IMR-90 (cell line): ENCODE data around the gene CCL11. TPM values are rescaled to one million over a fixed set of nuclear protein-coding genes. Genes with fewer than 3 reads are reported as not detected.

Source experiments
- ATAC-seq: fragments of 200-7000 bp; cut with Tn5 transposase; 2 replicates; pipeline ENCODE4 v1.9.1; 2020; ENCODE audit warnings: low read depth, mild to moderate bottlenecking, moderate library complexity
- BruUV-seq: library from RNA; stranded (reverse); fragments of 400-500 nt; replicated peaks from 2 replicates; lab custom pipeline; 2021; lab: Mats Ljungman, UMichigan
- CTCF ChIA-PET: fragments of 300-600 bp; formaldehyde crosslinking; extraction: SDS; loops from one replicate; lab custom pipeline; 2021; ENCODE audit warnings: antibody characterized with exemption; lab: Yijun Ruan, JAX
- POLR2A ChIA-PET: fragments of 300-600 bp; sonication (Branson Sonifier 250); formaldehyde crosslinking; loops from one replicate; lab custom pipeline; 2022; ENCODE audit warnings: antibody characterized with exemption; ENCODE audit not compliant: unreplicated experiment; lab: Charles Lee
- DNase-seq: peaks from one replicate; pipeline ENCODE4 v3.0.0; 2013
- H2AFZ ChIP-seq: replicated peaks from 2 replicates; pipeline ENCODE3; 2013; ENCODE audit warnings: low read length, mild to moderate bottlenecking; ENCODE audit not compliant: poor library complexity
- H2AK5ac ChIP-seq: 2 replicates; pipeline ENCODE4 v1.6.1; 2013; ENCODE audit warnings: low read depth, low read length, inconsistent platforms
- H2AK9ac ChIP-seq: replicated peaks from 2 replicates; pipeline ENCODE3; 2013; ENCODE audit warnings: mild to moderate bottlenecking, low read depth, low read length, moderate library complexity; ENCODE audit not compliant: poor library complexity
- H2BK120ac ChIP-seq: 2 replicates; pipeline ENCODE4 v1.6.1; 2013; ENCODE audit warnings: low read depth, low read length, inconsistent platforms
- H2BK15ac ChIP-seq: 3 replicates; pipeline ENCODE4 v1.6.1; 2013; ENCODE audit warnings: low read depth, low read length, inconsistent platforms
- H2BK20ac ChIP-seq: 2 replicates; pipeline ENCODE4 v1.6.1; 2013; ENCODE audit warnings: low read depth, mild to moderate bottlenecking, inconsistent platforms, low read length, moderate library complexity
- H2BK5ac ChIP-seq: 2 replicates; pipeline ENCODE4 v1.6.1; 2013; ENCODE audit warnings: mild to moderate bottlenecking, low read depth, low read length, inconsistent platforms; ENCODE audit not compliant: poor library complexity, severe bottlenecking
- H3K14ac ChIP-seq: replicated peaks from 2 replicates; pipeline ENCODE4 v1.6.1; 2013; ENCODE audit warnings: low read depth, low read length, inconsistent platforms
- H3K18ac ChIP-seq: 2 replicates; pipeline ENCODE4 v1.6.1; 2013; ENCODE audit warnings: low read depth, low read length, control low read depth
- H3K23ac ChIP-seq: 2 replicates; pipeline ENCODE4 v1.6.1; 2013; ENCODE audit warnings: low read depth, low read length, inconsistent platforms
- H3K27ac ChIP-seq: 2 replicates; pipeline ENCODE4 v1.5.1; 2013; ENCODE audit warnings: mild to moderate bottlenecking, control low read depth, low read length; ENCODE audit not compliant: insufficient read depth
- H3K27me3 ChIP-seq: 2 replicates; pipeline ENCODE4 v1.6.1; 2013; ENCODE audit warnings: low read length; ENCODE audit not compliant: control insufficient read depth, insufficient read depth
- H3K36me3 ChIP-seq: 2 replicates; pipeline ENCODE4 v1.6.1; 2013; ENCODE audit warnings: low read length, mixed read lengths; ENCODE audit not compliant: control insufficient read depth, insufficient read depth
- H3K4ac ChIP-seq: 2 replicates; pipeline ENCODE4 v1.6.1; 2013; ENCODE audit warnings: low read depth, low read length, inconsistent platforms
- H3K4me1 ChIP-seq: 2 replicates; pipeline ENCODE4 v1.6.1; 2013; ENCODE audit warnings: low read length, mixed read lengths; ENCODE audit not compliant: control insufficient read depth, insufficient read depth
- H3K4me2 ChIP-seq: 2 replicates; pipeline ENCODE4 v1.6.1; 2013; ENCODE audit warnings: low read depth, mild to moderate bottlenecking, control low read depth, low read length, moderate library complexity
- H3K4me3 ChIP-seq: 2 replicates; pipeline ENCODE4 v1.5.1; 2013; ENCODE audit warnings: low read depth, mild to moderate bottlenecking, control low read depth, low read length, moderate library complexity; ENCODE audit not compliant: insufficient read depth
- H3K56ac ChIP-seq: 2 replicates; pipeline ENCODE4 v1.6.1; 2013; ENCODE audit warnings: low read length, inconsistent platforms; ENCODE audit not compliant: insufficient read depth; ENCODE audit errors: extremely low read depth
- H3K79me1 ChIP-seq, 2 experiments: 2 replicates each; pipeline ENCODE4 v1.6.1; 2013; ENCODE audit warnings: low read length in 2 of 2, inconsistent platforms in 1 of 2, low read depth in 1 of 2
- H3K9ac ChIP-seq: 2 replicates; pipeline ENCODE4 v1.6.1; 2013; ENCODE audit warnings: low read depth, low read length, control low read depth
- H3K9me1 ChIP-seq: 2 replicates; pipeline ENCODE4 v1.6.1; 2013; ENCODE audit warnings: low read length, inconsistent platforms; ENCODE audit not compliant: insufficient read depth
- H3K9me3 ChIP-seq: 2 replicates; pipeline ENCODE4 v1.6.1; 2013; ENCODE audit warnings: low read length; ENCODE audit not compliant: control insufficient read depth, insufficient read depth
- H4K20me1 ChIP-seq: 2 replicates; pipeline ENCODE4 v1.6.1; 2013; ENCODE audit warnings: low read length, inconsistent platforms; ENCODE audit not compliant: insufficient read depth
- H4K5ac ChIP-seq: 2 replicates; pipeline ENCODE4 v1.6.1; 2013; ENCODE audit warnings: mild to moderate bottlenecking, low read depth, low read length, control low read depth
- H4K8ac ChIP-seq, 2 experiments: 2 replicates each; pipeline ENCODE4 v1.6.1; 2013; ENCODE audit warnings: low read depth in 2 of 2, low read length in 2 of 2, control low read depth in 1 of 2, inconsistent platforms in 1 of 2
- H4K91ac ChIP-seq: 2 replicates; pipeline ENCODE4 v1.6.1; 2013; ENCODE audit warnings: low read depth, low read length, inconsistent platforms; ENCODE audit not compliant: insufficient read depth
- CHD1 ChIP-seq: IDR thresholded peaks from 2 replicates; pipeline ENCODE4 v1.6.1; 2012; ENCODE audit warnings: low read depth, low read length, improper control_type of control experiment
- FOS ChIP-seq: fragments of 150-350 bp; IDR thresholded peaks from 2 replicates; pipeline ENCODE4 v1.6.1; 2016; ENCODE audit warnings: low read depth, low read length
- MAFK ChIP-seq: IDR thresholded peaks from 2 replicates; pipeline ENCODE4 v1.6.1; 2012; ENCODE audit warnings: low read depth, low read length, improper control_type of control experiment
- MXI1 ChIP-seq: IDR thresholded peaks from 2 replicates; pipeline ENCODE4 v1.6.1; 2012; ENCODE audit warnings: low read depth, mild to moderate bottlenecking, low read length, moderate library complexity, borderline replicate concordance
- NFE2L2 ChIP-seq: fragments of 150-350 bp; IDR thresholded peaks from 2 replicates; pipeline ENCODE4 v1.6.1; 2016; ENCODE audit warnings: low read depth, mild to moderate bottlenecking, low read length
- WGBS, 2 experiments: methylation state at CpG; one replicate each; pipeline versions ENCODE4 v1.1.5 to v1.1.7; 2013; ENCODE audit warnings: missing lambda C conversion rate in 2 of 2; ENCODE audit not compliant: insufficient read length in 1 of 2; ENCODE audit errors: extremely low coverage in 2 of 2; 5-methylcytosine and 5-hydroxymethylcytosine counted together
- dilution Hi-C: fragments of 300-500 bp; cut with HindIII; formaldehyde crosslinking; loops from one replicate; pipeline ENCODE4 v1.14.3; 2018; ENCODE audit warnings: low sequenced_read_pairs; ENCODE audit not compliant: unreplicated experiment
- in situ Hi-C: fragments of 300-500 bp; cut with MboI; formaldehyde crosslinking; loops from 3 replicates; pipeline ENCODE4 v1.14.3; 2019; ENCODE audit warnings: low sequenced_read_pairs, inconsistent platforms, mixed read lengths
- intact Hi-C: fragments of 100-400 bp; cut with micrococcal nuclease; formaldehyde crosslinking; loops from 2 replicates; pipeline ENCODE4 v1.10.0; 2022
- polyA plus RNA-seq, 3 experiments: library from polyadenylated mRNA; depleted of rRNA; stranded (reverse); fragments of >200 nt; gene quantifications; 2 replicates each; pipeline ENCODE4 v1.2.3, GENCODE V29; 2012; ENCODE audit warnings: low replicate concordance in 1 of 3
- total RNA-seq: library from RNA; depleted of rRNA; stranded (reverse); fragments of >200 nt; gene quantifications from 2 replicates; pipeline ENCODE4 v1.2.3, GENCODE V29; 2012

Gene CCL11
- total and polyA plus RNA-seq, 2 of the 4 experiments (the other 2 are of a cell fraction) = not detected

DNA sequence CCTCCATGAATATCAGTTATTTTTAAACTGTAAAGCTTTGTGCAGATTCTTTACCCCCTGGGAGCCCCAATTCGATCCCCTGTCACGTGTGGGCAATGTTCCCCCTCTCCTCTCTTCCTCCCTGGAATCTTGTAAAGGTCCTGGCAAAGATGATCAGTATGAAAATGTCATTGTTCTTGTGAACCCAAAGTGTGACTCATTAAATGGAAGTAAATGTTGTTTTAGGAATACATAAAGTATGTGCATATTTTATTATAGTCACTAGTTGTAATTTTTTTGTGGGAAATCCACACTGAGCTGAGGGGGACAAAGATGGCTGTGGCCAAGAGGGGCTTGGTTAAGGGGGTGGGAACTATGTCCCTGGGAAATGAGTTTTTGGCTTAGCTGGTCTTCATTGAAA lies 2.3 kb downstream of the CCL11 start:
- H3K36me3 ChIP-seq = no peaks in the 10 kb centered on the region
- no peak overlapping the region for H2BK15ac ChIP-seq
- no peaks in the 10 kb centered on the region for H4K20me1 ChIP-seq
- dilution Hi-C loops = no loop called here
- H2AK9ac ChIP-seq = no peak overlapping the region
- no peak overlapping the region for H3K4me2 ChIP-seq
- DNase-seq (no peak), ATAC-seq (peak; percentile 11; the same call in 1 of the 2 replicates)
- in situ Hi-C loops = no loop called here
- H3K9me1 ChIP-seq = no peaks in the 10 kb centered on the region
- H4K5ac ChIP-seq = no peak overlapping the region
- H3K56ac ChIP-seq = no peak overlapping the region
- no peak overlapping the region for H3K27ac ChIP-seq
- no peak overlapping the region for H3K18ac ChIP-seq
- POLR2A ChIA-PET = no interaction called here
- H3K27me3 ChIP-seq = peaks cover 11% of the 10 kb centered on the region
- H3K79me1 ChIP-seq = no peaks in the 10 kb centered on the region
- CTCF ChIA-PET = no interaction called here
- H4K8ac ChIP-seq = no peak overlapping the region
- no peak overlapping the region for H2AFZ ChIP-seq
- H3K9me3 ChIP-seq = no peaks in the 10 kb centered on the region
- no peak overlapping the region for H2BK120ac ChIP-seq
- no peak for TF ChIP-seq MXI1
- no peak for TF ChIP-seq CHD1
- no peak for TF ChIP-seq MAFK
- no peak for TF ChIP-seq NFE2L2
- TF ChIP-seq FOS = no peak
- H3K14ac ChIP-seq = no peak overlapping the region
- H2BK20ac ChIP-seq = no peak overlapping the region
- H2AK5ac ChIP-seq = no peak overlapping the region
- WGBS, 2 experiments = no CpG with 5 or more reads among the region's 2 CpGs
- intact Hi-C loops = no loop called here
- H3K4me1 ChIP-seq = no peaks in the 10 kb centered on the region; the same call in 1 of the 2 replicates
- H3K9ac ChIP-seq = no peak overlapping the region
- H3K4me3 ChIP-seq = no peak overlapping the region
- H2BK5ac ChIP-seq = no peak overlapping the region
- H3K4ac ChIP-seq = no peak overlapping the region
- no peak overlapping the region for H4K91ac ChIP-seq
- H3K23ac ChIP-seq = no peak overlapping the region
- BruUV-seq = no TSS peak
